Measurements from ENCODE around the gene OPCML.
A peak's percentile ranks its signal among the peaks of the same experiment; 100 is the strongest.

OPCML gene

GRCh38 chr11:132669949-132670348 lies 862.4 kb downstream of the OPCML start:
- Mint-ChIP-seq H3K4me1 (no peaks in the 10 kb centered on the region), H3K36me3 (no peaks in the 10 kb centered on the region), H3K27ac (no peak overlapping the region), H3K9me3 (peaks cover 2% of the 10 kb centered on the region), H3K4me3 (no peak overlapping the region)
- ATAC-seq (no peak), DNase-seq (ENCODE audit: low spot score in 2 of 2) (no peak)

GRCh38 chr11:132665205-132665604 lies 867.1 kb downstream of the OPCML start:
- no peak for DNase-seq (ENCODE audit: low spot score in 2 of 2)
- Mint-ChIP-seq H3K9me3 (peaks cover 2% of the 10 kb centered on the region), H3K36me3 (no peaks in the 10 kb centered on the region), H3K4me3 (no peak overlapping the region), H3K4me1 (no peaks in the 10 kb centered on the region), H3K27ac (no peak overlapping the region)
- ATAC-seq: no peak

GRCh38 chr11:132658696-132659095 lies 873.6 kb downstream of the OPCML start:
- no peak overlapping the region for H3K4me3 Mint-ChIP-seq
- DNase-seq (ENCODE audit: low spot score in 2 of 2): no peak
- no peak for ATAC-seq
- no peaks in the 10 kb centered on the region for H3K9me3 Mint-ChIP-seq
- H3K4me1 Mint-ChIP-seq: no peaks in the 10 kb centered on the region
- H3K36me3 Mint-ChIP-seq: no peaks in the 10 kb centered on the region
- H3K27ac Mint-ChIP-seq: no peak overlapping the region

GRCh38 chr11:132658004-132658403 lies 874.3 kb downstream of the OPCML start:
- ATAC-seq (no peak), DNase-seq (ENCODE audit: low spot score in 2 of 2) (no peak)
- H3K9me3 Mint-ChIP-seq: no peaks in the 10 kb centered on the region
- no peaks in the 10 kb centered on the region for H3K36me3 Mint-ChIP-seq
- no peak overlapping the region for H3K27ac Mint-ChIP-seq
- no peak overlapping the region for H3K4me3 Mint-ChIP-seq
- H3K4me1 Mint-ChIP-seq: no peaks in the 10 kb centered on the region

- H3K4me1 Mint-ChIP-seq: no peaks in the 10 kb centered on the region
- ATAC-seq: no peak
- no peak overlapping the region for H3K27ac Mint-ChIP-seq
- no peak for DNase-seq (ENCODE audit: low spot score in 2 of 2)
- H3K4me3 Mint-ChIP-seq: no peak overlapping the region
- H3K9me3 Mint-ChIP-seq: no peaks in the 10 kb centered on the region
- H3K36me3 Mint-ChIP-seq: no peaks in the 10 kb centered on the region
Observed at GRCh38 chr11:132655187-132655855, 877.0 kb downstream of the OPCML start.

- Mint-ChIP-seq H3K27ac (no peak overlapping the region), H3K4me1 (no peaks in the 10 kb centered on the region), H3K4me3 (no peak overlapping the region), H3K36me3 (no peaks in the 10 kb centered on the region), H3K9me3 (no peaks in the 10 kb centered on the region)
- no peak for DNase-seq (ENCODE audit: low spot score in 2 of 2)
- ATAC-seq: no peak
Observed at GRCh38 chr11:132653237-132653636, 879.1 kb downstream of the OPCML start.

- no peaks in the 10 kb centered on the region for H3K4me1 Mint-ChIP-seq
- no peaks in the 10 kb centered on the region for H3K36me3 Mint-ChIP-seq
- no peaks in the 10 kb centered on the region for H3K9me3 Mint-ChIP-seq
- no peak for DNase-seq (ENCODE audit: low spot score in 2 of 2)
- no peak for ATAC-seq
- H3K4me3 Mint-ChIP-seq: no peak overlapping the region
- H3K27ac Mint-ChIP-seq: no peak overlapping the region
Observed at GRCh38 chr11:132650969-132651720, 881.2 kb downstream of the OPCML start.

GRCh38 chr11:132649277-132649676 lies 883.0 kb downstream of the OPCML start:
- peaks cover 3% of the 10 kb centered on the region for H3K9me3 Mint-ChIP-seq
- no peak overlapping the region for H3K27ac Mint-ChIP-seq
- H3K4me3 Mint-ChIP-seq: no peak overlapping the region
- H3K36me3 Mint-ChIP-seq: no peaks in the 10 kb centered on the region
- H3K4me1 Mint-ChIP-seq: no peaks in the 10 kb centered on the region
- DNase-seq (ENCODE audit: low spot score in 2 of 2) (no peak), ATAC-seq (no peak)

GRCh38 chr11:132648851-132649250 lies 883.5 kb downstream of the OPCML start:
- DNase-seq (ENCODE audit: low spot score in 2 of 2): no peak
- no peaks in the 10 kb centered on the region for H3K4me1 Mint-ChIP-seq
- peaks cover 3% of the 10 kb centered on the region for H3K9me3 Mint-ChIP-seq
- no peaks in the 10 kb centered on the region for H3K36me3 Mint-ChIP-seq
- no peak overlapping the region for H3K4me3 Mint-ChIP-seq
- no peak overlapping the region for H3K27ac Mint-ChIP-seq
- no peak for ATAC-seq

- no peak overlapping the region for H3K4me3 Mint-ChIP-seq
Observed at GRCh38 chr11:132646890-132647289, 885.4 kb downstream of the OPCML start.

GRCh38 chr11:132644520-132645239 lies 887.6 kb downstream of the OPCML start:
- H3K9me3 Mint-ChIP-seq: peaks cover 3% of the 10 kb centered on the region
- H3K27ac Mint-ChIP-seq: no peak overlapping the region
- ATAC-seq (no peak), DNase-seq (ENCODE audit: low spot score in 2 of 2) (no peak)
- no peaks in the 10 kb centered on the region for H3K36me3 Mint-ChIP-seq
- no peak overlapping the region for H3K4me3 Mint-ChIP-seq
- no peaks in the 10 kb centered on the region for H3K4me1 Mint-ChIP-seq

More at GRCh38 chr11:132646890-132647289, 885.4 kb downstream of the OPCML start:
- ATAC-seq: no peak
- Mint-ChIP-seq H3K9me3 (peaks cover 3% of the 10 kb centered on the region), H3K27ac (no peak overlapping the region), H3K36me3 (no peaks in the 10 kb centered on the region), H3K4me1 (no peaks in the 10 kb centered on the region)
- no peak for DNase-seq (ENCODE audit: low spot score in 2 of 2)

- DNase-seq (ENCODE audit: low spot score in 2 of 2) (no peak), ATAC-seq (no peak)
- Mint-ChIP-seq H3K9me3 (peaks cover 3% of the 10 kb centered on the region), H3K27ac (no peak overlapping the region), H3K36me3 (no peaks in the 10 kb centered on the region), H3K4me1 (no peaks in the 10 kb centered on the region), H3K4me3 (no peak overlapping the region)
Observed at GRCh38 chr11:132643239-132643638, 889.1 kb downstream of the OPCML start.

- H3K9me3 Mint-ChIP-seq: peaks cover 3% of the 10 kb centered on the region
- DNase-seq (ENCODE audit: low spot score in 2 of 2) (no peak), ATAC-seq (peak; percentile 39)
- no peaks in the 10 kb centered on the region for H3K36me3 Mint-ChIP-seq
- no peaks in the 10 kb centered on the region for H3K4me1 Mint-ChIP-seq
- H3K27ac Mint-ChIP-seq: no peak overlapping the region
- no peak overlapping the region for H3K4me3 Mint-ChIP-seq
Observed at GRCh38 chr11:132640952-132641351, 891.3 kb downstream of the OPCML start.

GRCh38 chr11:132639986-132640385 lies 892.3 kb downstream of the OPCML start:
- Mint-ChIP-seq H3K27ac (no peak overlapping the region), H3K36me3 (no peaks in the 10 kb centered on the region), H3K9me3 (no peaks in the 10 kb centered on the region), H3K4me1 (no peaks in the 10 kb centered on the region), H3K4me3 (no peak overlapping the region)
- ATAC-seq (no peak), DNase-seq (ENCODE audit: low spot score in 2 of 2) (no peak)

- H3K9me3 Mint-ChIP-seq: no peaks in the 10 kb centered on the region
Observed at GRCh38 chr11:132639403-132639802, 892.9 kb downstream of the OPCML start.

GRCh38 chr11:132638423-132638822 lies 893.9 kb downstream of the OPCML start:
- Mint-ChIP-seq H3K4me3 (no peak overlapping the region), H3K4me1 (no peaks in the 10 kb centered on the region), H3K9me3 (no peaks in the 10 kb centered on the region), H3K36me3 (no peaks in the 10 kb centered on the region), H3K27ac (no peak overlapping the region)
- DNase-seq (ENCODE audit: low spot score in 2 of 2) (no peak), ATAC-seq (no peak)

More at GRCh38 chr11:132639403-132639802, 892.9 kb downstream of the OPCML start:
- H3K36me3 Mint-ChIP-seq: no peaks in the 10 kb centered on the region
- H3K4me1 Mint-ChIP-seq: no peaks in the 10 kb centered on the region
- no peak overlapping the region for H3K4me3 Mint-ChIP-seq
- H3K27ac Mint-ChIP-seq: no peak overlapping the region
- DNase-seq (ENCODE audit: low spot score in 2 of 2) (no peak), ATAC-seq (no peak)

Data from stimulated activated effector memory CD8-positive, alpha-beta T cell treated with anti-CD3 and anti-CD28 coated beads, Interleukin-12 subunit alpha, Interleukin-12 subunit beta, amount 100 ng/mL, for 72 hours (primary cell).